ENCODE measurements around the gene SHROOM1.
A peak's percentile ranks its signal among the peaks of the same experiment; 100 is the strongest.
"Not testable (repeated sequence)": the region's sequence is repeated elsewhere in the genome, so short reads cannot be mapped to it uniquely, and the experiment has no call there.

Gene SHROOM1, protein sequence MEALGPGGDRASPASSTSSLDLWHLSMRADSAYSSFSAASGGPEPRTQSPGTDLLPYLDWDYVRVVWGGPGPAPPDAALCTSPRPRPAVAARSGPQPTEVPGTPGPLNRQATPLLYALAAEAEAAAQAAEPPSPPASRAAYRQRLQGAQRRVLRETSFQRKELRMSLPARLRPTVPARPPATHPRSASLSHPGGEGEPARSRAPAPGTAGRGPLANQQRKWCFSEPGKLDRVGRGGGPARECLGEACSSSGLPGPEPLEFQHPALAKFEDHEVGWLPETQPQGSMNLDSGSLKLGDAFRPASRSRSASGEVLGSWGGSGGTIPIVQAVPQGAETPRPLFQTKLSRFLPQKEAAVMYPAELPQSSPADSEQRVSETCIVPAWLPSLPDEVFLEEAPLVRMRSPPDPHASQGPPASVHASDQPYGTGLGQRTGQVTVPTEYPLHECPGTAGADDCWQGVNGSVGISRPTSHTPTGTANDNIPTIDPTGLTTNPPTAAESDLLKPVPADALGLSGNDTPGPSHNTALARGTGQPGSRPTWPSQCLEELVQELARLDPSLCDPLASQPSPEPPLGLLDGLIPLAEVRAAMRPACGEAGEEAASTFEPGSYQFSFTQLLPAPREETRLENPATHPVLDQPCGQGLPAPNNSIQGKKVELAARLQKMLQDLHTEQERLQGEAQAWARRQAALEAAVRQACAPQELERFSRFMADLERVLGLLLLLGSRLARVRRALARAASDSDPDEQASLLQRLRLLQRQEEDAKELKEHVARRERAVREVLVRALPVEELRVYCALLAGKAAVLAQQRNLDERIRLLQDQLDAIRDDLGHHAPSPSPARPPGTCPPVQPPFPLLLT

DNA sequence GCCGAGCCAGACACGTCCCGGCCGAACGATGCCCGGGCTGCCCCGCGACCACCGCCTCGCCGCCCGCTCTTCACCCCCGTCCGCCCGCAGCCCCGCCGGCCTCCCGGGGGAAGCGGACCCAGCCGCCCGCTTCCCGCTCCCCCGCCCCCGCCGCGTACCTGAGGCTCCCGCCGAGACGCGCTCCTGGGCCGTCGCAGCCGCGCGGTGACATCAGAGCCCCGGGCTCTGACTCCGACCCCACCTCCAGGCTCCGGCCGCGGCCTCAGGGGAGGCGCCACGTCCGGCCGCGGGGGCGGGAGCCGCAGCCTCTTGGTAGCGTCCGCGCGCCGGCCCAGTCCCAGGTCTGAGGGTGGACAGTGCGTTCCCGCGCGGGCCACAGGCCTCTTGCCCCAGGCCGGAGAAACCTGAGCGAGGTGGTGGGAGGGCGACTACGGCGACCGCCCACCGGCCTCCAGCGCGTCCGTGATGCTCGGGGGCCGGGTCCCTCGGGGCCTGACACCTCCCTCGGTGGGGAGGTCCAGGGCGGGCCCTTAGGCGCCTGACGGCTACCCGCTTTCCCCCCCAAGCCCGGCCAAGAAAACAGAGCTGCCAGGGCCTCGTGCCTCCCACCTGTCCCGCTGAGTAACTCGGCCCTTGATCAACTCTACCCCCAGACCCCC lies at the start of gene SHROOM1:
Gene SHROOM1 (minus strand): TSS at position 212 of the 659 bp plus-strand sequence. CDS start 4,507 bp downstream, outside the sequence.
- DNase-seq, result no peak

DNA sequence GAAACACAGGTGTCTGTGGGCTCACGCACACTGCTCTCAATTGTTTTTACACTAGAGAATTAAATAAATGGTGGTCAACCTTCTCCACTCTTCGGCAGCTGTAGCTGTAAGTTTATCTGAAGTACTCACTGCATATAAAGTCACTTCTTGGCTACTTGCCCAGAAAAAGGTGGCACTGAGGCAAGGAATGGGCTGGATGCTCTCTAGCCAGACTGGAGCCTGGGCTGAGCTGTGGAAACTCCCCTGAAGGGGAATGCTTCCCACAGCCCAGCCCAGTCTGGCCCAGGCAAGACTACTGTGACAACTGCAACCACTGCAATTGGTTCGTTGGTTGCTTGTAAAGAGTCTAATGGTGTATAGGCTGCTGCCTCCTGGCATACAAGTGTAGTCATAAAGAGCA lies 47.5 kb upstream of the SHROOM1 start:
- DNase-seq, result no peak

DNA sequence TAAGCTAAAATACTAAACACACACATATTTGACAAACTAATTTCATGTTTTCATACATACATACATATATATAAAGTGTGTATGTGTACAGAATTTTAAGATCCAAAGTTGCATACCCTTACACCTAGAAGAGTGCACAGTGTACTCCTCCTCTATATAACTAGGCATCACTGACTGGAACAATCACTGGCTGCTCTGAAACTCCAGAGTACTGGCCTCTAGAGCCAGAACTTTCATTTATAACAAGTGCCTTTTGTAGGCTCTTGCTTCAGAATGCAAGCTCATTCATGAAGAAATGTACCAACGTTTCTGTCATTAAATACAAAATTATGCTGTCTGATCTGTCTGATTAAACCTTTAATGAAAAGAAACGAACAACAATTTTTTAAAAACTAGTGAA lies 47.0 kb upstream of the SHROOM1 start:
- no peak for DNase-seq

DNA sequence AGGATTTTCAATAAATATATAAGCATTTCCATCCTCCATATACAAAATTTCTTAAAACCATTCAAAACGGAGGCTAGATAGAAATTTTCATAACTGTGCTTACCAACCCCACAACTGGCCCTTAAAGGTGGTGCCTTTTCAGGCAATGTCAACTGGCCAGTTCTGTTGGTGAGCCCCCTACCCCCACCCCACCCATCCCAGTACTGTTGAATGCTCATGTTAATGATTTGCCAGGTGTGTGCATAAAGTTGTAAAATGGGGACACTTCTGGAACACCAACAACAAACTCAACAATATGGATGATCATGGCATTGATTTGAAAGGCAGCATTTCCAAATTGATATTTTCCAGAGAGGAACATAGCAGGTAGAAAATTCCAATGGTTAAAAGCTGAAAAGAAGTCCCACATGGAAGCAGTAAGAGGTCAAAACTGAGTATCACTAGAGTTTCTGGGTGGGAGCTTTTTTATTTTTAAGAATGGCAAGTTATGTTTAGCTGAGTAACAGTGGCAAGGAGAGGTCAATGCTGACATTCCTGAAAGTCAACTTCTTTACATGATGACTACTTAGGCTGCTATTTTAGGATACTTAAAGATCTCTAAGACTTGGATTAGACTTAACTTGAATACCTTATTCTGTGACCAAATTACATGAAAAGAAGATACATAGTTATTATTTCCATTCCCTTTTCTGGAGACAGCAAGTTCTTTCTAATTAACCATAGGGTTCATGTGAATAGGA lies 45.7 kb upstream of the SHROOM1 start:
- DNase-seq, result no peak

DNA sequence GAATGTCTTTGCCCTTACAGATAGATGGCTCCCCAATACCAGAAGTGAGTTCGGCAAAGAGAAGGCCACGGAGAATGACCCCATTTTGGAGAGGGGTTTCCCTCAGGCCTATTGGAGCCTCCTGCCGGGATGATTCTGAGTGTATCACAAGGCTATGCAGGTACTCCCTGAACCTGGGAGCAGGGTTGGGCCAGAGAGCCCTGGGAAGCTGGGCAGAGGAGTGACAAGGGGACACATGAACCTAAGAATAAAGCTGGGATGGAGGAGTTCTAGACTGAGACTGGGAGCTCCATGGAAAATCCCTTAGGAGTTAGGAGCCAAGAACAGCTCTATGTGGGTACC lies 43.5 kb upstream of the SHROOM1 start:
- no peak for DNase-seq

DNA sequence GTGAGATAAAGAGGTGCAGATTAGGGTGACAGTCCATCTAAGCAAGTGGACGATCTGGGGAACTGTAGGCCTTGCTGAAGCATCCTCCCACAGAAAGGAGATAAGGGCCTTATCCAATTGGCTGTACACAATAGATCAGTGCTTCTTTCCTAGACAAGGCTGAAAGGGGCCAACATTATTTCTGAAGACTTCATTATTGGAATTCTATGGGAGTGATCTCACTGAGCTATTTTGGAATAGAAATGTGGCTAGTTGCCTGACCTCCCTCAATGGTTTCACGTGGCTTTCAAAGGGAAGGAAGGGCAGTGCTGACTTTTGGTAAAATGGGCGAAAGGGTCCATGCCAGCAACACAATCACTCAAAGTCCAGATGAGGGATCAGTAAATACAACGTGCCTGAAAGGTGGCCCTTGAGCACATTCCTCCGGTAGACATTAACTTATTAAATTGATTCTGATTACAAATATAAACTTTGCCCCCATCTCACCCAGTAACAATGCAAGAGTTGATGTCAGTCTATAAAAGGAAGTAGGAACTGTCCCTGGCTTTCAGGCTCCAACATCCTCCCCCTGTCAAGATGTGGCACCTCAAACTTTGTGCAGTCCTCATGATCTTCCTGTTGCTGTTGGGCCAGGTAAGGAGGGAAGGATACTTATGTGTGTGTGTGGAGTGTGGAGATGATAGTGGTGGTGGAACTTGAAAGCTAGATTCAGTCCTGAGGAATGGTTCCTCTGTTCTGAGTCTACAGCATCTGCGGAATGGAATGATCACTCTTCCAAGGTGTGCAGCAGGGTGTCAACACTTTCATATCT lies 42.9 kb upstream of the SHROOM1 start, which contains the start of gene LEAP2:
Gene LEAP2 (plus strand): TSS at position 550 of the 811 bp plus-strand sequence. CDS start 27 bp downstream, at position 577.
- no peak for DNase-seq

DNA sequence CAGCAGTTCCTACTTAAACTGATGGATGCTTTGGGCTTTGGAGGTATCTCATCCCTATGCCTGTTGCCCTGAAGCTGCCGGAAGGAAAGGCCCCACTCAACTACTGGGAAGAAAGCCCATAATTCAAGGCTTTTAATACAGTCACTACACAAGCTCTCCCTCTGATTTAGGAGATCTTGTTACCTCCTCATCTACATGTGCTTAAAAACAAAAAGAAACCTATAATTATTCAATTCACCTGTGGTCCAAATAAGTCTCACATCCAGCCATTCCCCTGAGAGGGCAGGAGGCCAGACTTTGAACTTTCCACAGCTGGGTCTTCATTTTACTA lies 42.3 kb upstream of the SHROOM1 start:
- no peak for DNase-seq

DNA sequence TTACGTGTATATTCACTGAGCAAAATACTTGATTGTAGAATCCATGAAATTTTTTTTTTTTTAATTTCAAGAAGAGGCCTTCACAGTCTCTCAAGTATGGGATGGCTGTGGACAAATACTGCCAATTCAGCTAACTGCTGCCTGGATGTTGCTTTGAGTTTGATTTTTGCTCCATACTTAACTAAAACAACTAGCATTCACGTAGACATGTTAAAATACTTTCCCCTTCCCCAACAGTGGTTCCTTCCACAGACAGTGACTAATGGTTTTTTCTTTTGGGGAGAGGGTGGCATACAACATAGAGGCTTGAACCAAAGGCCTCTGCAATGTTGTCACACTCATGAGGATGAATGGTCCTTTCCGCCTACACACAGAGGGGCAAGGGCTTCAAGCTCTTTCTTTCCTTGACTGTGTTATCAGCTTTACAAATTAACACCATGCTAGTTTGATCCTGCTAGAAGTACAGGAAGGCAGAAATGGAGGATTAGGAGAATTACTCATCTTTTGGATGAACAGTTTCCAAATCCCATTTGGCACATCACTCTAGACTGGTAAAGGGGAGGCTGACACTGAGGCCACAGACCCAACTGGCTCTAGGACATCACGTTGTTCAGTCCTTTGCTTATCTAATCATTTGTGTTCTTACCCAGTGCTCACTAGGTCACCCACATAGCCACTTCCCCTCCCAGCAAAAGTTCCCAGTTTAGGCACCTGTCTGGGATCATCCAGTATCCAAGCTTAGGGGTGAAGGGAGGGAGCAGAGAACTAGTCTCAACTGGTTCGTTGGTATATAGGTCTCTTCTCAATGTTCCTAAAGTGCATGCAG lies 41.2 kb upstream of the SHROOM1 start:
- no peak for DNase-seq

DNA sequence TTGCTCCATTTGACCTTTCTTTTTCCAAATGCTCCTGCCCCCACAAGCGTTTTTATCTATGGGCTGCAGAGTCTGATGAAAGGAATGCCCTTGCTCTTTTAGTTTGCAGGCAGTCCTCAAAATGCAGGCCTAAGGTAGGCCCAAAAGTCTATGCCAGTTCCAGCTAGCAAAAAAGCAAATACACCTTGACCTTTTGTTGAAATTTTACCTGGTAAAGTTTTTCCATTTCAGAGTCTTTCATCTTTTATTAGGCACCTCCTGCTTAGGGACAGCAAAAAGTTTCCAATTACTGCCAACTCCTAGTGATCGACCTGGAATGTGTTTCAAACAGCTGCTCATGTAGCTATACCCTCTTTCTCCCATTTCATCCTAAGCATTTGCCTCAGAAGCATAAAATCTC lies 40.4 kb upstream of the SHROOM1 start:
- no peak for DNase-seq

DNA sequence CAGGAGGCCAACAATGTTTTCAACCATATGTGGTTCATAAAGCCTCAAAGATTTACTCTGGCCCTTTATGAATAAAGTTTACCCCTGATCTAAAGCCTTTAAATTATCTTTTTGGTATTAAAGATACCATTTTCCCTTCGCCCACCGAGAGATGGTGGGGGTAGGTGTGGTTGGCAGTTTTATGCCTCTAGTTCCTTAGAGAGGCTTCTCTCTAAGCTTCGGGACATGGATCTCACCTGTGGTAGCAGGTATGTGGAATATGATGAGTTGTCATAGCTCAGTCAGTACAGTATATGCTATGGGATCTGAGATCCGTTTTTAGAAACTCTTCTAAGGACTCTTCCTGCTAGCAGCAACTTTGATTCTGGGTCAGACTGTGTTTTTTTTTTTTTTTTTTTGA lies 38.3 kb upstream of the SHROOM1 start:
- DNase-seq, result no peak

DNA sequence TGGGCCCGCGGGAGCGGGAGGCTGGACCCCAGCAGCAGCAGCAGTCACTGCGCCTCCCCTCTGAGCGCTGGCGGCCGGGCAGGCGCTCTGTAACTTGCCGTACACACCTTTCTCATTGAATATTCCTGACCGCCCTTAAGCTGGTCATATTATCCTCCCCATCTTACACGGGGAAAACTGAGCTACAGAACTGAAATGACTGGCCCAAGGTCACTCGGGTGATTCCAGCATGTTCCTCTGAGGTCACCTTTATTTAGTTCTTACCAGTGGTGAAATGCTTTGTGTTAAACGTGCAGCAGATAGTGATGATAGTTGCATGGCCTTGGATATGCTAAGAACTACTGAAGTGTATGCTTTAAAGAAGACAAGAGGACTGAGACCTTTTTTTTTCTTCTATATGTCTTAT lies 36.6 kb upstream of the SHROOM1 start:
- DNase-seq, result no peak

DNA sequence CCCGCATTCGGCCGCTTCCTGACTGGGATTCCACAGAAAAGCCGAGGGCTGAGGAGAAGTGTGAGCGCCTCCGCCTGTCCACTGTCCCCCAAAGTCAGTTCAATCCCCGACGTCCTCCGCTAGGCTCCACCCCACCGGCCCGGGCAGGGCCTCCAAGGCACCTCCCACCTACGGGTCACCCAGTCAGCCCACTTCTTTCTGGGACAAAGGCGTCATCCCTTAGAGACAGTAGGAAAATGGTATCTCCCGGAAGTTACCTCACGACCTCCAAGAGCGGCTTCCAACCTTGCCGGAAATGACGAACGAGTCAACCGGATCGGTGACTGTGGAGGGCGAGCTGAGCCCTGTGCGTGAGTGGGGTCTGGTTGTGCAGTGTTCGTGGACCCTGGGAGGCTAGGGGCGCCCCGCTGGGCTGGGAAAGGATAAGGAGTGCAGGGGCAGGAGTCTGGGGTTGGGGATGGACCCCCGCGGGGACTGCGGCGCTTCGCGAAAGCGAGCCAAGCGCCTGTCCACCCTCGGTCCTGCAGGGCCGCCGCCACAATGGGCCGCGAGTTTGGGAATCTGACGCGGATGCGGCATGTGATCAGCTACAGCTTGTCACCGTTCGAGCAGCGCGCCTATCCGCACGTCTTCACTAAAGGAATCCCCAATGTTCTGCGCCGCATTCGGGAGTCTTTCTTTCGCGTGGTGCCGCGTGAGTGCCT lies 36.0 kb upstream of the SHROOM1 start, which contains the start of the genes GDF9 and UQCRQ:
Gene GDF9 (minus strand): TSS at position 128 of the 704 bp plus-strand sequence. CDS start 1,936 bp downstream, outside the sequence.
Gene UQCRQ (plus strand): TSS at position 301 of the 704 bp plus-strand sequence. CDS start 240 bp downstream, at position 541.
- DNase-seq, result peak; percentile 87

DNA sequence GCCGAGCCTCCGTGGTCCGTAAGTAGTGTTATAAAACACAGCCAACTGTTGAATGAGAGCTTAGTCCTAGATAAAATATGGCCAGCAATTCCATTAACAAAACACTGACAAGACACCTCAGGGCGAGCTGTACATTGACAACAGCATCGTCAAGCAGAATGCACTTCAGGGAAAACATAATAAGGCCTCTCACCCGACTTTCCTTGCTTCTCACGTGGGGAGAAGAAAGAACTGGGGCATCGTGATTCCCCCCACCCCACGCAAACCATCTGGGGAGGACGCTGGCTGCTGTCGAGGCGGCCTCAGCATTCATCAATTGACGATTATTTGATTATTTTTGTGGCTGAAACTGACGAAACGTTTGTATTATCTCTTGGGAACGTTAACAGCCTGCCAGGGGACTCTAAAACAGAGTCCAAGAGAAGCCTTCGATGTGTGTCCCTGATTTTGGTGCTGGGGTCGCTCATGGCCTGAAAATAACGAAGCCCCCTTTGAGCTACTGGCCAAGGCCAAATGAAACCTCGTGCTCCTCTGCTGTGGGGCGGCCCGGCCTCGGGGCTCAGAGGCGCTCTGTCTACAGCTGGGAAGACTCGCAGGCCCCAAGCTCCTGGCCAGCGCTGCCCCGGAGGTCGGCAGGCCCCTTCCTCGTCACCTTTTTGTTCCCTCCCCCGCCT lies 35.4 kb upstream of the SHROOM1 start:
- DNase-seq, result no peak

DNA sequence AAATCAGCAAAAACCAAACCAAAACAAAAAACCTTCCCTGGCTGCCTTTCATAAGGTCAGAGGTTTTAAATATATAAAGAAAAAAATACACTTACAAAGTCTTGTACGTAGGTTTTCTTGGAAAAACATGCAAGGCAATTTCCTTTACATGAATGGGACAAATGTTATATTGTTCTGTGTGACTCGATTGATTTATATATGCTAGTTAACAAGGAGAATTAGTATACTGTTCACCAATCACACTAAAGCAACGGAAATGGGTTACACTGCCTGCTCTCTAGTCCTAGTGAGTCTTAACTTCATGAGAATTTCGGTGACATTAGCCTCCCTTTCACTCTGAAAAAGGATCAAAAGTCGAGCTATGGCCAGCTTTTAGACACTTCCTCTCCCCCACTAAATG lies 30.3 kb upstream of the SHROOM1 start:
- no peak for DNase-seq

DNA sequence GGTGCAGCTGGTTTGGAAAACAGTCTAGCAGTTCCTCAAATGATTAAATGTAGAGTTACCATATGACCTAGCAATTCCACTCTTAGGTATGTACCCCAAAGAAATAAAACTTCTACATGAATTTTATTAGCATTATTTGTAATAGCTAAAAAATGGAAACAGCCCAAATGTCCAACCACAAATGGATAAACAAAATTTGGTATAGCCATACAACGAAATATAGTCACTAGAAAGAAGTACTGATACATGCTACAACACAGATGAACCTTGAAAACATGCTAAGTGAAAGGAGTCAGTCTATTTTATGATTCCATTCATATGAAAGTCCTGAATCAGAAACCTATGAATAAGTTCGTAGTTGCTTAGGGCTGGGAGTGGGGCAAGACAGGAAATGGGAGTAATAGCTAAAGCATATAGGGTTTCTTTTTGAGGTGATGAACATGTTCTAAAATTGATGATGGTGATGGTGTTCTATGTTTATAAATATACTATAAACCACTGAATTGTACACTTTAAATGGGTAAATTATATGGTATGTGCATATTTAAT lies 29.5 kb upstream of the SHROOM1 start:
- no peak for DNase-seq

DNA sequence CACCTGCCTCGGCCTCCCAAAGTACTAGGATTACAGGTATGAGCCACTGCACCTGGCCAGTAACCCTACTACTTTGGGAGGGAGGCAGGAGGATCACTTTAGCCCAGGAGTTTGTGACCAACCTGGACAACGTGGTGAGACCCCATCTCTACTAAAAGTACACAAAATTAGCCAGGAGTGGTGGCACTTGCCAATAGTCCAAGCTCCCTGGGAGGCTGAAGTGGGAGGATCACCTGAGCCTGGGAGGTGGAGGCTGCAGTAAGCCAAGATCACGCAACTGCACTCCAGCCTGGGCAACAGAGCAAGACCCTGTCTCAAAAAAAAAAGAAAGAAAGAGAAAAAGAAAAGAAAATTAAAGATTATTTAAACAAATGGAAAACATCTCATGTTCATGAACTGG lies 25.6 kb upstream of the SHROOM1 start:
- no peak for DNase-seq

DNA sequence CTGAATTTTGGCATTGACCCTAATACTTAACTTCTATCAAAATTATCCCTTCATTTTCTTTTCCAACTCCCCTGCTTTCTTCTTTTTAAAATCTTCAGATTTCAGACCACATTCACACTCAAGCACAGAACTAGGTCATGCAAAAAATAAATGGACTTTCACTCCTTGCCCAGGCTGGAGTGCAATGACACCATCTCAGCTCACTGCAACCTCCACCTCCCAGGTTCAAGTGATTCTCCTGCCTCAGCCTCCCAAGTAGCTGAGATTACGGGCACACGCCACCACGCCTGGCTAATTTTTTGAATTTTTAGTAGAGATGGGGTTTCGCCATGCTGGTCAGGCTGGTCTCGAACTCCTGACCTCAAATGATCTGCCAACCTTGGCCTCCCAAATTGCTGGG lies 24.5 kb upstream of the SHROOM1 start:
- DNase-seq, result not testable (repeated sequence)

DNA sequence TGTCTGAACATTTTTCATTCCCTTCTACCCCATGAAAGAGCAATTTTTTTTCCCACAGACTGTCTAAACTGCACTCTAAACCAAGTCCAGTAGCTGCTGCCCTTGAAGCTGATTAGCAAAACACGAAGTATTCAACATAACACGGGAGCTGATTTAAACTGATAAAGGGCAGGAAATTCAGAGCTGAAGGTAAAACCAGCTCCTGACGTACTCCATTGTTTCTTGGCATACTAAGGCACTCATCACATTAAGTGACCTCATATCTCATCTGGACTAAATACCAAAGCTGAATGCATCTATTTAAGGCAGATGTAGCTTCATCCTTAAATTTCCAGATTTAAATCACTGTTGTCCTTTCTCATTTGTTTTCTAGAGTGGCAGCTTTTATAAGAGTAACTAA lies 23.9 kb upstream of the SHROOM1 start:
- DNase-seq, result no peak

DNA sequence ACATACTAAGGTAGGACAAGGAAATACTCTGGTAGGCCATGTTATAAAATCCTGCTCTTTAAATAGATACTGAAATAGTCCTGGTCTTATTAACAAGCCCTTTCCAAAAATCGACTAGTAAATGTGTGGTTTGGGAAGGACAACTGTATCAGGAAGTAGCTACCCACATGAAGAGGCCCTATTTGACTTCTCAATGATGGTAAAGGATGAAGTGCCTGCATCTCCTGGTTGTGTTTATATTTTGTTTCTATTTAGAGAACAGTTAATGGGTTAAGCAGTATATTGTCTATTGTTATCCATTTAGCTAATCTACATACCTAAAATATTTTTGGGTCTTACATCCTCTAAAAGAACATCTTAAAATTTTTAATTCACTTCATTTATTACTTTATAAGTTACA lies 23.3 kb upstream of the SHROOM1 start:
- no peak for DNase-seq
